Mucosa of rectum (tissue), 2 donors: ENCODE results near the gene ADGRG4.

Experiments used
- H3K27ac ChIP-seq, 2 donors: one replicate each; pipeline ENCODE4 v1.7.0; 2013; ENCODE audit warnings: inconsistent platforms in 2 of 2, low read depth in 2 of 2, low read length in 2 of 2
- H3K27me3 ChIP-seq, 2 donors: one replicate each; pipeline ENCODE4 v1.7.0; 2013; ENCODE audit warnings: low read length in 2 of 2; ENCODE audit not compliant: control insufficient read depth in 2 of 2, insufficient read depth in 2 of 2
- H3K36me3 ChIP-seq, 2 donors: one replicate each; pipeline ENCODE4 v1.7.0; 2013; ENCODE audit warnings: low read length in 2 of 2; ENCODE audit not compliant: control insufficient read depth in 2 of 2, insufficient read depth in 2 of 2
- H3K4me1 ChIP-seq, 2 donors: one replicate each; pipeline ENCODE4 v1.7.0; 2013; ENCODE audit warnings: low read length in 2 of 2, mild to moderate bottlenecking in 1 of 2; ENCODE audit not compliant: control insufficient read depth in 2 of 2, insufficient read depth in 2 of 2
- H3K4me3 ChIP-seq, 2 donors: one replicate each; pipeline ENCODE4 v1.7.0; 2013; ENCODE audit warnings: low read length in 2 of 2
- H3K9ac ChIP-seq, 2 donors: one replicate each; pipeline ENCODE4 v1.7.0; 2013; ENCODE audit warnings: low read length in 2 of 2, low read depth in 1 of 2, mild to moderate bottlenecking in 1 of 2
- H3K9me3 ChIP-seq, 2 donors: one replicate each; pipeline ENCODE4 v1.7.0; 2013; ENCODE audit warnings: low read length in 2 of 2; ENCODE audit not compliant: control insufficient read depth in 2 of 2
- donor health status: healthy.
- donor health status: Normal muscosa, but diverticular disease.

The ADGRG4 gene

GRCh38 chrX:136295380-136295779 is 5.4 kb upstream of the ADGRG4 start:
- Histone ChIP-seq H3K4me1 (no peaks in the 10 kb centered on the region), H3K27me3 (no peaks in the 10 kb centered on the region), H3K36me3 (no peaks in the 10 kb centered on the region), H3K9me3 (no peaks in the 10 kb centered on the region), H3K4me3 (no peak overlapping the region), H3K27ac (no peak overlapping the region), H3K9ac (no peak overlapping the region)

GRCh38 chrX:136303041-136303440 is 2.3 kb downstream of the ADGRG4 start:
- no peak overlapping the region for H3K27ac ChIP-seq
- H3K4me3 ChIP-seq, result no peak overlapping the region
- no peaks in the 10 kb centered on the region for H3K4me1 ChIP-seq
- no peak overlapping the region for H3K9ac ChIP-seq
- no peaks in the 10 kb centered on the region for H3K36me3 ChIP-seq
- no peaks in the 10 kb centered on the region for H3K9me3 ChIP-seq
- H3K27me3 ChIP-seq, result no peaks in the 10 kb centered on the region

- Histone ChIP-seq H3K9me3 (no peaks in the 10 kb centered on the region), H3K27ac (no peak overlapping the region), H3K9ac (no peak overlapping the region), H3K4me1 (no peaks in the 10 kb centered on the region), H3K4me3 (no peak overlapping the region), H3K36me3 (no peaks in the 10 kb centered on the region), H3K27me3 (peaks cover 0 to 1% of the 10 kb centered on the region in 2 donors)
Measured at GRCh38 chrX:136304493-136304892, 3.7 kb downstream of the ADGRG4 start.

- H3K9ac ChIP-seq, result no peak overlapping the region
- H3K4me3 ChIP-seq, result no peak overlapping the region
- H3K27me3 ChIP-seq, result peaks cover 3% of the 10 kb centered on the region in 2 donors
- H3K36me3 ChIP-seq, result no peaks in the 10 kb centered on the region
- no peaks in the 10 kb centered on the region for H3K9me3 ChIP-seq
- H3K4me1 ChIP-seq, result no peaks in the 10 kb centered on the region
- no peak overlapping the region for H3K27ac ChIP-seq
Measured at GRCh38 chrX:136306182-136306581, 5.4 kb downstream of the ADGRG4 start.

- H3K9me3 ChIP-seq, result no peaks in the 10 kb centered on the region
- H3K4me1 ChIP-seq, result no peaks in the 10 kb centered on the region
- no peaks in the 10 kb centered on the region for H3K36me3 ChIP-seq
- no peak overlapping the region for H3K27ac ChIP-seq
- H3K27me3 ChIP-seq, result peaks cover 3% of the 10 kb centered on the region in 2 donors
- H3K9ac ChIP-seq, result no peak overlapping the region
- no peak overlapping the region for H3K4me3 ChIP-seq
Measured at GRCh38 chrX:136307471-136307870, 6.7 kb downstream of the ADGRG4 start.

GRCh38 chrX:136310411-136310810 is 9.6 kb downstream of the ADGRG4 start:
- Histone ChIP-seq H3K4me1 (no peaks in the 10 kb centered on the region), H3K4me3 (no peak overlapping the region), H3K36me3 (no peaks in the 10 kb centered on the region), H3K9ac (no peak overlapping the region), H3K27ac (no peak overlapping the region), H3K9me3 (no peaks in the 10 kb centered on the region), H3K27me3 (peaks cover 3 to 5% of the 10 kb centered on the region in 2 donors)

- Histone ChIP-seq H3K27me3 (peaks cover 0 to 2% of the 10 kb centered on the region in 2 donors), H3K9me3 (no peaks in the 10 kb centered on the region), H3K27ac (no peak overlapping the region), H3K4me1 (no peaks in the 10 kb centered on the region), H3K9ac (no peak overlapping the region), H3K36me3 (no peaks in the 10 kb centered on the region), H3K4me3 (no peak overlapping the region)
Measured at GRCh38 chrX:136318156-136318555, 17.4 kb downstream of the ADGRG4 start.

- H3K36me3 ChIP-seq, result no peaks in the 10 kb centered on the region
- no peak overlapping the region for H3K9ac ChIP-seq
- no peak overlapping the region for H3K4me3 ChIP-seq
- no peaks in the 10 kb centered on the region for H3K4me1 ChIP-seq
- H3K9me3 ChIP-seq, result no peaks in the 10 kb centered on the region
- H3K27ac ChIP-seq, result no peak overlapping the region
- no peaks in the 10 kb centered on the region for H3K27me3 ChIP-seq
Measured at GRCh38 chrX:136318895-136319597, 18.3 kb downstream of the ADGRG4 start.

- no peak overlapping the region for H3K27ac ChIP-seq
- no peaks in the 10 kb centered on the region for H3K27me3 ChIP-seq
- no peaks in the 10 kb centered on the region for H3K4me1 ChIP-seq
- H3K36me3 ChIP-seq, result no peaks in the 10 kb centered on the region
- no peaks in the 10 kb centered on the region for H3K9me3 ChIP-seq
- no peak overlapping the region for H3K9ac ChIP-seq
- H3K4me3 ChIP-seq, result no peak overlapping the region
Measured at GRCh38 chrX:136319600-136319999, 18.8 kb downstream of the ADGRG4 start.

GRCh38 chrX:136321532-136321931 is 20.8 kb downstream of the ADGRG4 start:
- no peak overlapping the region for H3K9ac ChIP-seq
- H3K27ac ChIP-seq, result no peak overlapping the region
- H3K27me3 ChIP-seq, result no peaks in the 10 kb centered on the region
- no peak overlapping the region for H3K4me3 ChIP-seq
- no peaks in the 10 kb centered on the region for H3K4me1 ChIP-seq
- no peaks in the 10 kb centered on the region for H3K36me3 ChIP-seq
- H3K9me3 ChIP-seq, result no peaks in the 10 kb centered on the region
